IPS-NIHi7 (cell line): ENCODE measurements around the gene UBE2E2.

ENCODE experiments used
- DNase-seq: peaks from one replicate; pipeline ENCODE4 v3.0.0; 2012; ENCODE audit warnings: mixed read lengths; ENCODE audit errors: extremely low spot score

The UBE2E2 gene

DNA sequence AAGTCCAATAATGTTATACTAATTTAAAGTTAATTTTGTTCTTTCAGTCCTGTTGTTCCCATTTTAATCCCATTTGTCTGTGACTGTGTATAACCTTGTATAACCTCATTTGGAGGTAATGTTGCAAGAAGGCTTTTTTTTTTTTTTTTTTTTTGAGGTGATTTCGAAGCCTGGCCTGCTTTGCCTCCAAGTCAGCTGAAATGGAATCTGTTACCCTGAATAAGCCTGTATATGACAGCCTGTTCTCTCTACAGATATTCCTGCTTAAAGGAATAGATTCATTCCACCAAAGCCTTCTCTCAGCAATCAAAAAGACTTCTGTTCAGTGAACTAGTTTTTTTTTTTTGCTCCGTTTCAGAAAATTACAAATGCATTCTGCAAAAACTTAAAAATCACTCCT lies 330.9 kb downstream of the UBE2E2 start:
- DNase-seq = no peak

DNA sequence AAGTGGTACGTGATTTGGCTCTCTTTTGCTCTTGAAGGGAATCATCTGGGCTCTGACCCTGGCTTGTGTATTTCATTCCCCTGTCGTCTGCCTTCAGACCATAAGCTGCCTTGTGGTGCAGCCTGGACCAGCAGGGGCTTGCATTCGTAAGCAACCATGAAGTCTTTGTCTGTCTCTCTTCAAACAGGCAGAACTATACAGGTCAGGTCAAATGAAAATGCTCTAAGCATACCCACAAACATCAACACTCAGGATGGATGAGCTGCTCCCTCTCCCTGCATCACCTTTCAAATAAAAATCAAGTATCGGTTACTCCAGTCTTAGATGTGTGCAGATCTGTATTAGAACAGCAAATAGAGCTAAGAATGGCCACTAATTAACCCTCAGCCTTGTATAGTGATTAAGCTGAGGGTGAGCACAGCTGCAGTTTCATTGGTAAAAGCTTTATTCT lies 334.0 kb downstream of the UBE2E2 start:
- peak; percentile 43 for DNase-seq

DNA sequence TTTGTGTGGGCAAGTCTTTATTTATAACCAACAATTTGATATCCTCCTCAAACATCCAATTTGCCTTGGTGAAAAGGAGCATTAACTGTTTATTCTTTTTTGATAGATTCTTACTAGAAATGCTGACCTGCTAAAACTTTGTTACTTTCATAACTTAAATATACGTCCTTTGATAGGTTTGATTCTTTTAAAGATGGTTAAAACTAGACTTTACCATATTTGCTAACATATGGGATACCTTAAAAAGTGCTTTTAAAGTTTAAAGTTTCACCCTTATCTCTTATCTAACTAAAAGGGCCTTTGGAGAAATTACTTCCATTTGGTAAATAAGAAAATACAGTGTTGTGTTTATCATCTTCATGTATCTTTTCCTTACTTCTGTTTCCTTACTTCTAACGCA lies 336.1 kb downstream of the UBE2E2 start:
- DNase-seq = no peak

DNA sequence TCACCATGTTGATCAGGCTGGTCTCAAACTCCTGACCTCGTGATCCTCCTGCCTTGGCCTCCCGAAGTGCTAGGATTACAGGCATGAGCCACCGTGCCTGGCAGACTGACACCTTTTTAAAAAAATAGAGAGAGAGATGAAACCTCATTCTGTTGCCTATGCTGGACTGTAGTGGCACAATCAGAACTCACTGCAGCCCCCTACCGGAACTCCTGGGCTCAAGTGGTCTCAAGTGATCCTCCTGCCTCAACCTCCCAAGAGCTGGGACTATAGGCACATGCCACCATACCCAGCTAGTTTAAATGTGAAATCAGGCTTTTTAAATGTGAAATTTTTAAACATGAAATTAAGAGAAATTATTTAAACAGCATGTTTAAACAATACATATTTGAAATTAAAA lies 337.5 kb downstream of the UBE2E2 start:
- DNase-seq = no peak

DNA sequence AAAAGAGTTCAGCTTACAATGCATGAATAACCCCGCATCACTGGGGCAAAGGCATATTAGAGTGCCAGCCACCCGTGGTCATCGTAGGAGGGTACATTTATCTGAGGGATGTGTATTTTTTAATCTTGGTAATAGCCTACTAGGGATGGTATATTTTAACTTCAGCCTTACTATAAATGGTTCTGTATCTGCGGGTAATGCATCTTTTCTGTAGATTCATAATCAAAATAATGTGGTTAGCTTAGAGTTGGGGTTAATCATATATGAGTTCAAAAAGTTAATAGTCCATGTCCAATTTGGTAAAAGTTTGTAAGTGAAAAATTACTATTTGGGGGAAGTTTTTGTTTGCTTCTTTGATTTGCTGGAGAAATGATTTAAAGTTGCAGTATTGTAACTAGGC lies 339.0 kb downstream of the UBE2E2 start:
- DNase-seq = no peak

DNA sequence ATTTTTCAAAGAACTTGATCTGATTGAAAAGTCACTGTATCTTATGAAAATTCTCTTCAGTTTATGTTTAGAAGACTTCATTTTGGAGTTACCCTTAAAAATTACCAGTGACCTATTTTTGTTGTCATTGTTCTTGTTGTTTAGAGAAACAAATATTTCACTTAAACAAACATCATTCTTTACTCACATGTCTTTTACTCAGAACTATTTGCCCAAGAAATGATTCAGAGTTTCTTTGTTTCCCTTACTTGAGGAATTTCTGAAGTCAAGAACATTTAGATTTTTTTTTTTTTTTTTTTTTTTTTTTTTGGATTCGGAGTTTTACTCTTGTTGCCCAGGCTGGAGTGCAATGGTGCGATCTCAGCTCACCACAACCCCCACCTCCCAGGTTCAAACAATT lies 343.1 kb downstream of the UBE2E2 start:
- no peak for DNase-seq

DNA sequence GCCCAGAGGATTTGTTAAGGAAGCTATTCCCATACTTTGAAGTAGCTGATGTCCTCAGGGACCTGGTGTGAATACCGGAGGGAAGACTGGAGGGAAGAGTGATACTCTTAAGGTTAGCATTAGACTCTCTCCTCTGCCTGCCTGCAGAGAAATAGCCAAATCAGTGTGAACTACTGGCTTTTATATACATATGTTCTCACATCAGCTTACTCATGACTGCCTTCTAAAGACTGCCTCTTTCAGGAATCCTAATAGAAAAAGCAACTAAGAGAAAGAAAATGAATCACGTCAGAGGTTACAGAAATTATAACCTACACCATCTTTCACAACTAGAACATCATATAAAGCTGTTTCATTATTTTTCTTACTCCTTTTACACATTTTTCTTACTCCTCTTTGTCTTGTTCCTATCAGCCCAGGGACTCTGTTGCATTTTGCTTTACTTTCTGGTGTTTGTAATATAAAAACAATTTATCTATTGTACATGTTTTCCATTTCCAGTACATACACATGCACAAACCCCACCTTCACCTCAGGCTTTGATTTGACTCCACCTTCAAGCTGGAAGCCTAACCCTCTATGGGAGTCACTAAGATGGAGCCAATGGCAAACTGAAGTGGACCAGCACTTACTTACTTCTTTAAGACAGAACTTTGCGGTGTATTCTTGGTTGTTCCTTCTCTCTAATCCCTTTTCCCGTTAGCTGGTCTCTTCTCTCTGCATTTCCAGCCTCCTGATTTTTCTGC lies 345.0 kb downstream of the UBE2E2 start:
- no peak for DNase-seq

DNA sequence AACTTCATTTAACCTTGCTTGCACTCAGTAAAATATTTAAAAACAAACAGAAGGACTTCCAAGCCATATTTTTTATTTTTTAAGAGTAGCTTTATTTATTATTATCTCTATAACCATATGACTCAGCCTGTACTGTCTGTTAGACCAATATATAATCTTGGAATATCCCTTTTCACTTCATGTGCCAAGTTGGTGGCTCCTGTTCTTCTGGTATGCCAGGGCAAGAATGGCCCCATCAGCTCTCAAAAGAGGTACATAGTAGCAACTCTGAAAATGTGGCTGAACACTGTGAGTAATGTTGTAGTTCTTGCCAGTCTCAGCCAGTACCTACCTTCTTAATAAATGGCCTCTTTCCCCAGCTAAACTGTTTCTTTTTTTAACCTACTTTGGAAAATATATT lies 345.6 kb downstream of the UBE2E2 start:
- DNase-seq = no peak

DNA sequence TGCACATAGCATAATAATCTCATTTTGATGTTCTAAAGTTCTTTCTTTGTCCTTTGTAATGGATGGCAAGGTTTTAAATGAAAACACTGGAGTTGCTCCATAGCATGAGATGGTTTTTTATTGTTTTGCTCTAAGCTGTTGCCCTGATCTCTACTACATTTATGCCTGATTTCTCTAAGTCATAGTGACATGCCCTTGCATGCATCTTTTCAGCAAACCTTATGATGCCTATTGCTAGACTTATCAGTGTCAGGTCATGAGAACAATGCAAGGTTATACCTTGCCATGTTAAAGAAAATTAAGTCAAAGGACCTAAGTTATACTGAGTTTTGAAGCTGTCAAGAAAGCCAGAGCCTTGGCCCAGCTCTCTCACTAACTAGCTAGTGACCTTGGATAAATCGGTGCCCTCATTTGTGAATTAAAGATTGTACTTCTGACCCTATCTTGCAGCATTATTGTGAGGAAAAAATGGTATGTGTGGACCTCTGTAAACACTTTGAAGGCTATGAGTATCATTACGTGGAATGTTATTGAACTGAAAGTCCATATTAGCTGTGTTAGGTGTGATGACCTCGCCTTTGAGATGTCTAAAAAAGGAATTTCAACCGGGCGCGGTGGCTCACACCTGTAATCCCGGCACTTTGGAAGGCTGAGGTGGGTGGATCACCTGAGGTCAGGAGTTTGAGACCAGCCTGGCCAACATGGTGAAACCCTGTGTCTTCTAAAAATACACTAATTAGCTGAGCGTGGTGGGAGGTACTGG lies 346.2 kb downstream of the UBE2E2 start:
- no peak for DNase-seq

DNA sequence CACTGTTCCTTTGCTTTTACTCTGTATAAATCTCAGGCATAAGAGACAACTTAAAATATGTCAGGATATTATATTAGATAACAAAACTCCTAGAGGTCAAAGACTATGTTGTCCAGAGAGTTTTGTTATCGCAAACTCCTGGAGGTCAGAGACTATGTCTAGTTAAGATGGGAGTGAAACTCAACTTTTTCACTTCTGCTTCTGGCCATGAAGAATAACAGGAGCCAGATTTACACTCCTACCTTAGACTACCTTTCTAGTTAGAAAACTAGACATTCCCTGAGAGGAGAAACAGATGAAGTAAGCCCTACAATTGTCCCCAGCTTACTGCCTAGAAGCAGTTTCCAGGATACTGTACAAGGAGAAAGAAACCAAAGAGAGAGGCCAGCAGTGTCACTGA lies 347.3 kb downstream of the UBE2E2 start:
- DNase-seq = no peak

DNA sequence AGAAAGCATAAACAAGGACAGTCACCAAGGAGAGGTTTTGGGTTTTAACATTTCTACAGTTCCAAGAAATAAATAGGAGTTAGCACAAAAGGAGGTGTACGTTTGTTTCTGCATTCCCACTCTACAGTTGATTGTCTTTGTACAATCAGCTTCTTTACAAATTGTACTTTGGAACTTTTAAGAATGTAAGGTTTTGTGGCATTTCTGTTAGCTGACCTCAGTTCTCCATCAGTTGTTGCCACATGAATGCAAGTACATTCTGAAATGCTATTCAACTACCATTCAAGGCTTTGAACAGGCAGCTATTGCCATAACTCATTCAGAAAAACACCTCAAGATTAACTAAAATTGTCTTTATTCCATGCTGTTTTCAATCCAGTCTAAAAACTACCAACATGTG lies 349.4 kb downstream of the UBE2E2 start:
- DNase-seq = no peak

DNA sequence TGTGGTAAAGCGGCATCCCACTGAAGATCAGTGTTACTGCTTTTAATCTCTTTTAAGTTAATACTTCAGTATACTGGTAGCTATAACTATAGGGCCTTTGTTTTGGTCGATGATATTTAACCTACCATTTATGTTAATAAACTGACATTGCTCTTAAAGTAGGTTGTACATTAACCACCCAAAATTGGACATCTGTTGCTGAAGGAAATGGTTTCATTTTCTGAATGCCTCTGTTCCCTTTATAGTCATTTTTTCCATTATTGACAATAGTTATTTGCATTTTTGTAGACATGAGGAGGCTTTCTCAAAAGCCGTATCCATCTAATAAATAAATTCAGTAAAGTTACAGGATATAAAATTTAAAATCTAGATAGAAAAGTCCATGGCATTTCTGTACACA lies 350.2 kb downstream of the UBE2E2 start:
- DNase-seq = no peak

DNA sequence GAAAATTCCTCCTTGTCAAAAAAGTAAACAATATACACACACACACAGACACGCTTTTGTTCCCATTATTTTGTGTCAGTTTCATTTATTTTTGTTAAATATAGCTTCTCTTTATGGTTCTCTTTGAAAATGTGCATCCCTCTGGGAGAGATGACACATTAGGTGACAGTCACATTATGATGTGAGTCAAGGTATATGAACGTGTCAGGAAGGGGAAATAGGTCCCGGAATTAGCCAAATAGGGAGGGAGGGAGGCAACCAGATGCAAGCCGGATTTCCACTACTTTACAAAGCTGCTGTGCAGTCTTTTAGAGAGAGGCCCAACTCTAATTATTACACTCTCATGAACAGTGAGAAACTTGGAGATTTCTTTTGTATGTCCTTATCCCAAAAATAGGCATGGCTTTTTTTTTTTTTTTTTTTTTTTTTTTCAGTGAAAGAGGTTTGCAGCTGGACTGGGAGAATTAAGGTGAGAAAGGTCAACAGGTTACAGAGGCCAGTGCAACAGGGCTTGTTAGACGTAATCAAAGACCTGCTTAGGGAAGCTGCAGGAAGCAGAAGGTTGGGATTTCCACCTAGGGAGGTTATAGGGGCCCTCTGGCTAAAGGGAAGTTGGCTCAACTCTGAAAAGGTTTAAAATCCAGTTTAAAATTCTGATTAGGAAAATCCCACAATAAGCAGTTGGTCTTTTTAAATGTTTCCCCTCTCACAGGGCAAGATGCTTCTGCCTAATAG lies 362.1 kb downstream of the UBE2E2 start:
- no peak for DNase-seq

DNA sequence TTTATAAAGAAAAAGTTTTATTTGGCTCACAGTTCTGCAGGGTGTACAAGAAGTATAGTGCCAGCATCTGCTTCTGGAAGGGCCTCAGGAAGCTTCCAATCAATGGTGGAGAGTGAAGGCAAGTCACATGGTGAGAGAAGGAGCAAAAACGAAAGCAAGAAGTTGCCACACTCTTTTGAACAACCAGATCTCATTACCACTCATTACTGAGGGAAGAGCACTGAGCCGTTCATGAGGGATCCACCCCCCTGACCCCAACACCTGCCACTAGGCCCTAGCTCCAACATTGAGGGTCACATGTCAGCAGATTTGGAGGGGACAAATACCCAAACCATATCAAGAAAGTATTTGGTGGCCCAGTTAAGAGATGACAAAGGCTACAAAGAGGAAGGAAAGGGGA lies 363.4 kb downstream of the UBE2E2 start:
- DNase-seq = no peak

DNA sequence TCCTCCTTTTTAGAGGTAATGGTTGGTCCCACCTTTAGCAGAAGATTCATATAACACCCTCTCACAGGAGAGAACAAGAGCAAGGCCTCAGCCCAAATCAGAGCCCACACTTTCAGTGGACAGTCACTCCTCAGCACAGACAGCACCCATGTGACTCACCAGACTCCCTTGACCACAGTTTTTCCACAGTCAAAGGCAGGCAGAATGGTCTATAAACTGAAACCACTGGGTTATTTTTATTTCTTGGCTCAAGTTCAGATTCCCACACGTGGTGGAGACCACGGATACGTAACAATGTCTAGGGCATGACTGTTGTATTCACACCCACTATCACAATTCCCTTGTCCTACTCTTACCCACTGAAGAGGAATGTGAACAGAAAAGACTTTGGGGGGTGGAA lies 364.8 kb downstream of the UBE2E2 start:
- DNase-seq = no peak

DNA sequence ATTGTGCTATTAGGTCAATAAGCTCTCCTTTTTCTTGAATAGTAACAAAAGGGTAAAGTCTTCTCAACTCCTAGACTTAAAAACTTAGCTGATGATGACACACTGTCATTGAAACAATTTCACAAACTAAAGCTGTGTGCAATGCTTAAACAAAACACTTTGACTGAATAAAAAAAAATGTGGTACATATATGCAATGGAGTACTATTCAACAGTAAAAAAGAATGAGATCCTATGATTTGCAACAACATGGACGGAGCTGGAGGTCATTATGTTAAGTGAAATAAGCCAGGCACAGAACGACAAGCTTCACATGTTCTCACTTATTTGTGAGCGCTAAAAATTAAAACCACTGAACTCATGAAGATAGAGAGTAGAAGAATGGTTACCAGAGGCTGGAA lies 370.7 kb downstream of the UBE2E2 start:
- no peak for DNase-seq

DNA sequence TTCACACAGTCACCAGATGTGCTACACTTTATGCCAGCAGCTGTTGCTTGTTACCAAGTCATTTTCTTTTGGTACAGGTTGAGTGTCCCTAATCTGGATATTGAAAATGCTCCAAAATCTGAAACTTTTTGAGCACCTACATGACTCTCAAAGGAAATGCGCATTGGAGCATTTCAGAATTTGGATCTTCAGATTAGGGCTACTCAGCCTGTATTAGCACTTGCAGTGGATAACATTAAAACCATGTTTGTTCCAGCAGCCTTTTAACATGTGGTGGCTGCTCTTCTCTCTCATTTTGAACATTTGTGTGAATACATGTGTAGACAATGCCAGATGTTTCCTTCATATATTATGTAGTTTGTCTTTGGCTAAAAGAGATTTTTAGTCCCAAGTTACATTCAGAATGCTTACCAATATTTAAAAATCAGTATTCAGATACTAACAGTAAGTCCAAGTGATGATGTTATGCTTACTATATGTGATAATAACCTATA lies 371.7 kb downstream of the UBE2E2 start:
- DNase-seq = no peak

DNA sequence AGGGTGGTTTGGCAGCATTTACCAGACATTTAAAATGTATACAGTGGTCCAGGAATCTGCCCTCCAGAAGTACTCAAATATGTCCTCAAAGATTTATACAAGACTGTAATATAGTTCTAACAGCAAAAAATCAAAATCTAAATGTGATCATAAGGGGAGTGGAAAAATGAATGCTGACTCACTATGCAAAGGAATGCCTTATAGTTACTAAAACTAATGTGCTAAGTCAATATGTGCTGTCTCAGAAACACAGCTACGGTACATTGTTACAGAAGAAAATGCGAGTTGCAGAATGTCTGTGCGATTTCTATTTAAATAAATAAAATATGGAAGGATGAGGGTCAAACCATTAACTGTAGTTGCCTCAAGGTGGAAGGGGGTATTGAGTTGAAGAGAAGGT lies 372.6 kb downstream of the UBE2E2 start:
- no peak for DNase-seq

DNA sequence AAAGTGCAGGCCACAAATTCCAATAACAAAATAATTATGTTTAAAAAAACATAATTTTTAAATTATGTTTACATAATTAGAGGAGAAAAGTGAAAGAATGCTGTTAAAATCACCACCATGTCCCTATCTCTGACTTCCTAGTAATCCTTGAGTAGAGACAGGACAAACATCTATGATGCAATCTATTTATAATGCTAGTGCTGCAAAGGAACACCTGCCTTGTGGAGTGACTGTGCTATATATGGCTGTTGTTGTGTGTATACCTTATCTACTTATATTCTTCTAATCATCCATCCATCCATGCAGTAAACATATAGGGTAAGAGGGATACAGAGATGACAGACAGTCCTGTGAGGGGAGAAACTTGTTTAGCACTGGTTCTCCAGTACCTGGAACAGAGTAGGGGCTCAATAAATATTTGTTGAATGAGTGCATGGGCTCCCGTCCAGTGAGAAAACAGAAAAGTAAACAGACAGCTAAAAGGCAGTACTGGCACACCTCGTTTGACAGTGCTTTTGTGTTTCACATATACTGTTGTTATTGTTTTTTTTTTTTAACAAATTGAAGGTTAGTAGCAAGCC lies 373.3 kb downstream of the UBE2E2 start:
- DNase-seq = no peak

DNA sequence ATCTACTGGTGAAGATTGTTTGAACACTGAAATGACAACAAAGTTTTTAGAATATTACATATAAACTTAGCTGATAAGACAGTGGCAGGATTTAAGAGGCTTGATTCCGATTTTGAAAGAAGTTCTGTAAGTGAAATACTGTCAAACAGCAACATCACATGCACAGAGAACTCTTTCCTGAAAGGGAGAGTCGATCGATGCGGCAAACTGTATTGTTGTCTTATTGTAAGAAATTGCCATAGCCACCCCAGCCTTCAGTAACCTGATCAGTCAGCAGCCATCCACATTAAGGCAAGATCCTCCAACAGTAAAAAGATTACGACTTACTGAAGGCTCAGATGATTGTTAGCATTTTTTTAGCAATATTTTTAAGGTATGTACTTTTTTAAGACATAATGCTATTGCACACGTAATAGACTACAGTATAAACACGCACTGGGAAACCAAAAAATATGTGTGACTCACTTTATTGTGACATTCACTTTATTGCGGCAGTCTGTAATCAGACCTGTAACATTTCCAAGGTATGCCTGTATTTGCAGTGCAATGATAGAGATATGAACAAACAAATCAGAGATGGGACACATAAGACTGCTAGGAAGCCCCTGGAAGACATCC lies 377.1 kb downstream of the UBE2E2 start:
- no peak for DNase-seq

DNA sequence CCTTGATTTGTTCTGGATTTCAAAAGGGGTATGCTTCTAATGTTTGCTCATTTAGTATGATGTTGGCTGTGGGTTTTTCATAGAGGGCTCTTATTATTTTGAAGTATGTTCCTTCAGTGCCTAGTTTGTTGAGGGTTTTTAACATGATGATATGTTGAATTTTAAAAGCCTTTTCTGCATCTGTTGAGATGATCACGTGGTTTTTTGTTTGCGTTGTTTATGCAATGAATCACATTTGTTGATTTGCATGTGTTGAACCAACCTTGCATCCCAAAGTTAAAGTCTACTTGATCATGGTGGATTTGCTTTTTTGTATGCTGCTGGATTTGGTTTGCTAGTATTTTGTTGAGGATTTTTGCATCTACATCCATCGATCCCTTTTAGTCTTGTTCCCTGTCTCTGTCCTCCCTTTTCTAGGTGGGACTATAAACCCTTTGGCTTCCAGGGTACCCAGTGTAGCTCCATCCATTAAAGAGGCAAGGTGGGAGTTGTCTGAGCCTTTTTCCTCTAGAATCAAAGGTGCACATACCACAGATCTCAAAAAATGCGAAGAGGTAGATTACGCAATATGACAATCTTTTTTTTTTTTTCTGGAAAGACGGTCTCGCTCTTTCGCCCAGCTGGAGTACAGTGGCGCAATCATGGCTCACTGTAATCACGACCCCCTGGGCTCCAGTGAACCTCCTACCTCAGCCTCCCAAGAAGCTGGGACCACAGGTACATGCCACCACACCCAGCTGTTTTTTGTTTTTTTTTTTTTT lies 381.0 kb downstream of the UBE2E2 start:
- no peak for DNase-seq
